Glutamatergic neuron (in vitro differentiated cells): ENCODE data around the gene GJA3. TPM values are rescaled to one million over a fixed set of nuclear protein-coding genes. Genes with fewer than 3 reads are reported as not detected.

ENCODE experiments used
- DNase-seq: peaks from one replicate; pipeline ENCODE4 v3.0.0; 2022
- H3K27ac Mint-ChIP-seq: one replicate; pipeline ENCODE4 v1.8.0; 2020; ENCODE audit warnings: mild to moderate bottlenecking, mixed read lengths, inconsistent platforms; ENCODE audit not compliant: unreplicated experiment
- H3K27me3 Mint-ChIP-seq: one replicate; pipeline ENCODE4 v1.8.0; 2020; ENCODE audit warnings: mild to moderate bottlenecking, moderate library complexity, mixed read lengths, inconsistent platforms; ENCODE audit not compliant: unreplicated experiment
- H3K36me3 Mint-ChIP-seq: one replicate; pipeline ENCODE4 v1.8.0; 2020; ENCODE audit warnings: mild to moderate bottlenecking, mixed read lengths, inconsistent platforms; ENCODE audit not compliant: unreplicated experiment
- H3K4me1 Mint-ChIP-seq: one replicate; pipeline ENCODE4 v1.8.0; 2020; ENCODE audit warnings: mild to moderate bottlenecking, low read depth, mixed read lengths, inconsistent platforms; ENCODE audit not compliant: unreplicated experiment
- H3K4me3 Mint-ChIP-seq: one replicate; pipeline ENCODE4 v1.8.0; 2020; ENCODE audit warnings: mild to moderate bottlenecking, mixed read lengths, inconsistent platforms; ENCODE audit not compliant: unreplicated experiment
- H3K9me3 Mint-ChIP-seq: one replicate; pipeline ENCODE4 v1.8.0; 2020; ENCODE audit warnings: mild to moderate bottlenecking, moderate library complexity, mixed read lengths, inconsistent platforms; ENCODE audit not compliant: unreplicated experiment
- CTCF ChIP-seq: fragments of 200-600 bp; sonication (generic); IDR thresholded peaks from one replicate; pipeline ENCODE4 v1.5.0; 2021; ENCODE audit not compliant: partially characterized antibody, unreplicated experiment
- total RNA-seq: library from RNA; stranded (reverse); fragmentation: NEBNext Ultra II Directional; extraction: Animal tissue kit (Norgen Biotek cat#: 25700); gene quantifications from one replicate; pipeline ENCODE4 v1.2.1, GENCODE V29; 2021; ENCODE audit not compliant: unreplicated experiment

GJA3 gene
- total RNA-seq, 1 donor from 2014 or later: not detected

GRCh38 chr13:20102525-20103180 lies 58.2 kb downstream of the GJA3 start:
- no peak for DNase-seq
- peaks cover 4% of the 10 kb centered on the region for H3K36me3 Mint-ChIP-seq

GRCh38 chr13:20101467-20102316 lies 59.2 kb downstream of the GJA3 start:
- H3K4me1 Mint-ChIP-seq: peaks cover 29% of the 10 kb centered on the region
- peaks cover 12% of the 10 kb centered on the region for H3K9me3 Mint-ChIP-seq
- H3K4me3 Mint-ChIP-seq: peak overlapping the region; percentile 72
- peaks cover 10% of the 10 kb centered on the region for H3K27me3 Mint-ChIP-seq
- no peak for DNase-seq
- H3K27ac Mint-ChIP-seq: peak overlapping the region; percentile 88
- peaks cover 4% of the 10 kb centered on the region for H3K36me3 Mint-ChIP-seq
- no peak for TF ChIP-seq CTCF

More at GRCh38 chr13:20102525-20103180, 58.2 kb downstream of the GJA3 start:
- Mint-ChIP-seq H3K9me3 (peaks cover 12% of the 10 kb centered on the region), H3K4me1 (peaks cover 29% of the 10 kb centered on the region), H3K27me3 (peaks cover 10% of the 10 kb centered on the region), H3K27ac (peak overlapping the region; percentile 88), H3K4me3 (peak overlapping the region; percentile 72)
- TF ChIP-seq CTCF: no peak

GRCh38 chr13:20099319-20099718 lies 61.5 kb downstream of the GJA3 start:
- H3K27ac Mint-ChIP-seq: no peak overlapping the region
- peaks cover 12% of the 10 kb centered on the region for H3K9me3 Mint-ChIP-seq
- H3K4me1 Mint-ChIP-seq: peaks cover 27% of the 10 kb centered on the region
- peaks cover 11% of the 10 kb centered on the region for H3K27me3 Mint-ChIP-seq
- TF ChIP-seq CTCF: no peak
- H3K4me3 Mint-ChIP-seq: no peak overlapping the region
- H3K36me3 Mint-ChIP-seq: peaks cover 2% of the 10 kb centered on the region
- no peak for DNase-seq

GRCh38 chr13:20093951-20094350 lies 66.9 kb downstream of the GJA3 start:
- TF ChIP-seq CTCF: no peak
- Mint-ChIP-seq H3K4me1 (peaks cover 14% of the 10 kb centered on the region), H3K9me3 (peaks cover 5% of the 10 kb centered on the region), H3K27ac (no peak overlapping the region), H3K36me3 (no peaks in the 10 kb centered on the region), H3K27me3 (peaks cover 13% of the 10 kb centered on the region), H3K4me3 (no peak overlapping the region)
- no peak for DNase-seq

- Mint-ChIP-seq H3K36me3 (no peaks in the 10 kb centered on the region), H3K9me3 (no peaks in the 10 kb centered on the region), H3K27me3 (peaks cover 7% of the 10 kb centered on the region), H3K4me3 (no peak overlapping the region), H3K27ac (no peak overlapping the region), H3K4me1 (peaks cover 4% of the 10 kb centered on the region)
- no peak for TF ChIP-seq CTCF
- no peak for DNase-seq
Observed at GRCh38 chr13:20090349-20090748, 70.5 kb downstream of the GJA3 start.
